Stimulated activated CD4-positive, alpha-beta T cell treated with anti-CD3 and anti-CD28 coated beads, Interleukin-4, amount 100 ng/mL, for 48 hours (primary cell): Measurements from ENCODE around the gene NPTX1.

Experiments
- DNase-seq, 2 donors: peaks; one replicate each; pipeline ENCODE4 v3.0.0-alpha.2; 2020; ENCODE audit warnings: low read depth in 2 of 2

NPTX1 gene

GRCh38 chr17:80443916-80444643 lies 32.3 kb downstream of the NPTX1 start:
- DNase-seq: no peak

DNA sequence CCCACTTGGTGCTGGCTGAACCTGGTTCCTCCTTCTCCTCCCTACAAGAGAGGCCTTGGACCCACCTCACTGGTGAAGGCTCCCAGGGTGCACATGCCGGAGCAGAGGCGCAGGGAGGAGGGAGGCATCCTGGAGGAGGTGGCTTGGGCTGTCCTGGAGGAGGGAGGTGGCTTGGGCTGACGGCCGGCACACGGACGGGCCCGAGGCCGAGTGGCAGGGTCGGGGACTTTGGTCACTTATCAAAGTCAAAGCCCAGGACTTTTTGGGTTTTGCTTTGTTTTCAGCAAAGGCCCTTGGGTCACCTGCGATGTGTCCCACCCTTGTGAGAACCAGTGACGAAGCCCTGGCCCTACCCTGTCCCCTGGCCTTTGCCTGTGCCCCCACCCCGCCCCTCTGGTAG lies 32.9 kb downstream of the NPTX1 start:
- no peak for DNase-seq

DNA sequence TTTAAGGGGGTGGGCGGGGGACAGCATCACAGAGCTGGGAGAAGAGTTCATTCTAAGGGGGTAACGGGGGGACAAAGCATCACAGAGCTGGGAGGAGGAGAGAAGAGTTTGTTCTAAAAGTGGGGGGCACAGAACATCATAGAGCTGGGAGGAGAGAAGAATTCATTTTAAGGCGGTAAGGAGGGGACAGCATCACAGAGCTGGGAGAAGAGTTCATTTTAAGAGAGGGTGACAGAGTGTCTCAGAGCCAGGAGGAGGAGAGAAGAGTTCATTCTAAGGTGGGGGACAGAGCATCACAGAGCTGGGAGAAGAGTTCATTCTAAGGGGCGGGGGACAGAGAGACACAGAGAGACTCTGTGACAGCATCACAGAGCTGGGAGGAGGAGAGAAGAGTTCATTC lies 33.6 kb downstream of the NPTX1 start:
- no peak for DNase-seq

DNA sequence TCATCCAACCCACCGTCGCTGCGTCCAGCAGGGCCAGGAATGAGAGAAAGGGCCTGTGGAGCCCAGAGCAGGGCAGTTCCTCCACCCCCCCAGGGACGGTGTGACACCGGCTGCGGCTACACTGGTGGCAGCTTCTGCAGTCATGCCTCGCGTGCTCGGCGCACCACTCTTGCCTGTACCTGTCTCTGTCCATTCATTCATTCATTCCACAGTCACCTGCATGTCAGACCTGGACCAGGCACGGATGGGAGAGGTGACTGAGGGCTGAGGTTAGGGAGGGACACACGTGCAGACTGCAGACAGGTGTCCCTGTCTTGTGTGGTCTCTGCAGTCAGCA lies 34.1 kb downstream of the NPTX1 start:
- no peak for DNase-seq

DNA sequence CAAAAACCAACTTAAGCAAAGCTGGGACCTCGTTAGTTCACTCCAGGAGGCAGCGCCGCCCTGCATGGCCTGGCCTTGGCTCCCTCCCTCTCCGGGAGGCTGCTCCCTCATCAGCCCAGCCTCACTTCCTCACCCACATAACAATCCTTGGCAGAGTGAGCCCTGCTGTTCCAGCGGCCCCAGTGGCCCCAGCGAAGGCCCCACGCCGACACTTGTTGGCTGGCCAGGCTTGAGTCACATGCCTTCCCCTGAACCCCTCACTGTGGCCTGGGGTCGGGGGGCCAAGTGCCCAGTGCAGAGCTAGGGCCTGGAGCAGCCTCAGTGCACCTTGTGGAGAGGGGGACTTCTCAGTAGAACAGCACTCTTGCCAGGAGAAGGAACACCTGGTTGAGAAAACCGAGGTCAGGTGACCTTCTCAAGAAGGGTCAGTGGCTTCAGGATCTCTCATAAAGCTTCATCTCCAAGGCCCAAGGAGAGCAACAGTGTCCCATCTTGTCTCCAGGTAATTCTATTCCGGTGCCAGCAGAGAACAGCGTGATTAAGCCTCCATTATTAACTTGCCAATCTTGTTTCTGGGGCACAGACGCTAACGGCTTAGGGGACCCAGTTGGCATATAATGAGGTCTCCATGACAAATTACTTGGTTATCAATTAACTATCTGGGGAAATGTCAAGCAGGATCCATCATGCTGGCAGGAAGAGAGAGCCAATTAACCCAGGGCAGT lies 34.6 kb downstream of the NPTX1 start:
- DNase-seq: no peak

DNA sequence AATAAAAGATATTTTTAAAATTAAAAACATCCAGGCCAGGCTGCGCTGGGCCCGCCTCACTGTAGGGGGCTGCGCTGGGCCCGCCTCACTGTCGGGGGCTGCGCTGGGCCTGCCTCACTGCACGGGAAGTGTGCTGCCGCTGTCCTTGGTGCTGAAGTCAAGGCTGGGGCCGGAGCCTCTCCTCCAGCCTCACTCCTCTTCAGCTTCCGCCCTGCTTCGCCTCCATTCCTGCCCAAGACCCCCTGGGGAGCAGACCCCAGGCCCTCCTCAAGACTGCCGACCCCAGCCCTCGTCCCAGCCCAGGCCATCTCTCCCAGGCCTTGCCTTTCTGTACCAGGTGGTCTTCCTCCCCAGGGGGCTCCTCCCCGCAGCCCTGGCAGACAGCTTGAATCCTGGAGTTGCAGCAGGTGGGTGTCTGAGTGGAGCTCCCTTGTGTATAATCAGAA lies 35.3 kb downstream of the NPTX1 start:
- DNase-seq: peak; percentile 33 to 47

DNA sequence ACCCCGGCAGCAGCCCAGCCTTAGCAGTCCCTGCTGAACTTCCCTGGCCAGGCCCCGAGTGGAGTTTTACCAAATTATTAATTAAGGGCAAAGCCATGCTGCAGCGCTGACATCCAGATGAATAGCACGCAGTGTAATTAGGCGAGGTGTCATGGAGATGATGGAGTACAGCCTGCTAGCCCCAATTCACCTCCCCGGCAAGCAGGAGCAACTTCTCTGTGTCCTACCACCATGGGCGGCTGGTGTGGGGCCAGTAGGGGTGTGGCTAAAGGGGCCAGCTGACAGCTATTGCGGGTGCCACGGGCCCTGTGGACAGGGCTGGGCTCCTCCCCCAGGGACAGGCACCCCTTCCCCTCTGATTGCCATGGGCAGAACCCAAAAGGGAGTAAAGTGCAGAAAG lies 36.9 kb downstream of the NPTX1 start:
- DNase-seq: no peak

GRCh38 chr17:80438806-80439205 lies 37.6 kb downstream of the NPTX1 start:
- no peak for DNase-seq

- DNase-seq: no peak
Measured at GRCh38 chr17:80437532-80437931, 38.9 kb downstream of the NPTX1 start.

- DNase-seq: no peak
Measured at GRCh38 chr17:80433916-80434666, 42.3 kb downstream of the NPTX1 start.

- DNase-seq: no peak
Measured at GRCh38 chr17:80432961-80433550, 43.4 kb downstream of the NPTX1 start.

DNA sequence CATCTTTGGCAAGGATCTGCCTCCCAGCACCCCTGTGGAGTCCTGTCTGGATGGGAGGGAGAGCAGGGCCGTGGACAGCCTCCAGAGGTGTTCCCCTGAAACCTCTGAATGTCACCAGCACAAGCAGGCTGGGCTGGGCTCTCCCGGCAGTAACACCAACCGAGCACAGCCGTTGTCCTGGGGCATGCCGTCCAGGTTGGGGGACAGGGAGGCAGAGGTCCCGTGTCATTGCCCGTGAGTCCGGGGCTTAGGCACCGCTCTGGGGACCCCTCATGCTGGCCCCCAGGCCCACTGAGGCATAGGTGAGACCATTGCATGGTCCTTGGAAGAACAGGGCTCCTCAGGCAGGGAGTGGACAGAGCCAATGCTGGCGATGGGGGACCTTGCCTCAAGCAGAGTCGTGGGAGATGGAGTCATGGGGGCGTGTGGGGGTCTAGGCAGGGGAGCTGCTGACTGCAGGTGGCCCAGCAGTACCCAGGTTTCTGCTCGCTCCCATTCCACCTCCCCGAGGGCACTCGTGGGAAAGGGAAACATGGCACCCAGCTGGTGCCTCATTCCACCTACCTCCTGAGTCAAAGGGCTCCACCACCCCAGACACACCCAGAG lies 44.0 kb downstream of the NPTX1 start:
- DNase-seq: no peak

GRCh38 chr17:80431246-80432195 lies 44.9 kb downstream of the NPTX1 start:
- no peak for DNase-seq

- no peak for DNase-seq
Measured at GRCh38 chr17:80430446-80431245, 45.8 kb downstream of the NPTX1 start.

- no peak for DNase-seq
Measured at GRCh38 chr17:80429356-80430275, 46.8 kb downstream of the NPTX1 start.

- DNase-seq: no peak
Measured at GRCh38 chr17:80428796-80429195, 47.6 kb downstream of the NPTX1 start.

- no peak for DNase-seq
Measured at GRCh38 chr17:80428363-80428762, 48.0 kb downstream of the NPTX1 start.

DNA sequence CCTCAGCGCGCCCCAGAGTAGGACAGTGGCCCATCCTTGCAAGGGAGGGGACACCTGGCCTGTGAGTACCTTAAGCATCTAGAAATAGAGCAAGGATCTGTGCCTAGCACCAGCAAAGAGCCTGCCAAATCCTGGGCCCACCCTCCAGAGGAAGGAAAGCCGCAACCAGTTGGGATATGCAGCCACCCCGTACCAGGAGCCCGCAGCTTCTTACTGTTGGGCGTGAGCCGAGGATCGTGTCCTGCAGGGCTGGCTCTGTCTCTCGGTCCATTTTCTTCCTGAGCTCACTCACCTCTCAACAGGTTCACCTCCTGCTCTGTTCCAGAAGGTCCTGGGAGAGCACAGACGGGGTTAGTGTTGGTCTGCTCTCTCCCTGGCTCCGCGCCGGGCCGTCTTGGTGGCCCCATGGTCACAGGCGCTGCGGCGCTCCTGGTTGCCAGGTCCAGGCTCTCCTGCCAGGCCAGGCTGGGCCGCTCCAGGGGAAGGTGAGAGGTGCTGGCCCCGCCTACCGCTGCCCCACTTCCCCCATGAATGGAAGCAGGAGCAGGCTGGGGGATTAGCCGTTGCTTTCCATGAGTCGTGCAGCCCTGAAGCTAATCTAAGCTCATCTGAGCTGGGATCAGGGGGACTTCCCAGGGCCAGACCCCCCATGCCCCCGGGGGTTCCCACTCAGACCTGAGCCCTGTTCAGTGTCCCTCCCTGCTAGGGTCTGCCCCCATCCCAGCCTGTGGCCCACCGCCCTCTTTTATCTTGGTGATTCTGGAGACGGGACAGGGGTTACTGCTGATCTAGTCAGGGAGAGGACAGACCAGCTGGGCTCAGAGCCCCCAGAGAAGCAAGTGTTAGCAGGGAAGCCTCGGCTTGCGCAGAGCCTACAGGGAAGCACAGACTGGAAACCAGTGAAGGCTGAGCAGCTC lies 48.8 kb downstream of the NPTX1 start:
- DNase-seq: no peak
